Astrocyte (in vitro differentiated cells and primary cell): ENCODE measurements around the gene UVSSA.

ENCODE experiments used
- EZH2 ChIP-seq: IDR thresholded peaks from 2 replicates; pipeline ENCODE4 v1.6.1; 2012; ENCODE audit warnings: mild to moderate bottlenecking, low read length, inconsistent platforms; ENCODE audit not compliant: insufficient read depth
- TF ChIP-seq, protein P1 (sequence below): IDR thresholded peaks from 2 replicates; pipeline ENCODE4 v1.5.1; 2011; ENCODE audit warnings: low read depth, mild to moderate bottlenecking, inconsistent platforms, low read length, moderate library complexity; ENCODE audit not compliant: insufficient read depth

DNA sequence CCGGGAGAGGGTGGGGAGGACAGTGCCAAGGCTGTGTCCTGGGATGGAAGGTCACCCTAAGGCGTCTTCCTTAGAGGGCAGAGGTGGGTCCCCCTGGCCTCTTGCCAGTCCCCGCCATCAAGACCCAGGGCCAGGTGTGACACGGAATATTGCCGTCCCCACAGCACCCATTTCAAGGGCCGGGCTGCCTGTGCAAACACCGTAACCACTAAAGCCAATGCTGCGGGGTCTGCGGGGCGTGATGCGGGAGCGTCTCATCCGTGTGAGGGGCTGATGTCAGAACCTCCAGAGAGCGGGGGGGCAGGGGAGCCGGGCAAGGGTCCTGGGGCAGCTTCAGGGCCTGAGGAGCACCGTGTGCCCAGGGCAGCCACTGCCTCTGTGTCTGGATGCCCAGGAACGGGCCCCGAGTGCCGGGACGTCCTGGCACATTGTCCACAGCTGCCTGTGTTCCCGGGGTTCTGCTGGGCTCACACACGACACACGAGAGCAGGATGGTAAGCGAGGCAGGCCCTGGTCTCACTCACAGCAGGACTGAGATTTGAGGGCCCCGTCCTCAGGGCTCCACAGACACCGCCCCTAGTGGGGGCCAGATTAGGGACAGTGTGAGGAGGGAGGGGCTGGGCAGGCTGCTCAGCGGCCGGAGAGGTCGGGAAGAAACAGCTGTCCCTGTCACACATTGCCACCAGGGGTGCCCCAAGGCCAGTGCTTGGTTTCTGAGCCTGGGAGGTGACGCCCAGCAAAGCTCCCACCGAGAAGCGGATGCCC, 30.0 kb downstream of the UVSSA start:
- TF ChIP-seq, protein P1, sequence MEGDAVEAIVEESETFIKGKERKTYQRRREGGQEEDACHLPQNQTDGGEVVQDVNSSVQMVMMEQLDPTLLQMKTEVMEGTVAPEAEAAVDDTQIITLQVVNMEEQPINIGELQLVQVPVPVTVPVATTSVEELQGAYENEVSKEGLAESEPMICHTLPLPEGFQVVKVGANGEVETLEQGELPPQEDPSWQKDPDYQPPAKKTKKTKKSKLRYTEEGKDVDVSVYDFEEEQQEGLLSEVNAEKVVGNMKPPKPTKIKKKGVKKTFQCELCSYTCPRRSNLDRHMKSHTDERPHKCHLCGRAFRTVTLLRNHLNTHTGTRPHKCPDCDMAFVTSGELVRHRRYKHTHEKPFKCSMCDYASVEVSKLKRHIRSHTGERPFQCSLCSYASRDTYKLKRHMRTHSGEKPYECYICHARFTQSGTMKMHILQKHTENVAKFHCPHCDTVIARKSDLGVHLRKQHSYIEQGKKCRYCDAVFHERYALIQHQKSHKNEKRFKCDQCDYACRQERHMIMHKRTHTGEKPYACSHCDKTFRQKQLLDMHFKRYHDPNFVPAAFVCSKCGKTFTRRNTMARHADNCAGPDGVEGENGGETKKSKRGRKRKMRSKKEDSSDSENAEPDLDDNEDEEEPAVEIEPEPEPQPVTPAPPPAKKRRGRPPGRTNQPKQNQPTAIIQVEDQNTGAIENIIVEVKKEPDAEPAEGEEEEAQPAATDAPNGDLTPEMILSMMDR: no peak
- no peak for TF ChIP-seq EZH2
